Upper lobe of left lung (tissue), 4 donors: Measurements from ENCODE around the gene ZNF740.

Experiments
- CTCF ChIP-seq, 6 experiments: fragments of 450-650 bp in 4 of 6; fragments of 200-600 bp in 2 of 6; sonication (generic) in 2 of 6; IDR thresholded peaks; one replicate each; pipeline ENCODE4 v1.5.1; 2016 to 2019; ENCODE audit warnings: antibody characterized with exemption in 6 of 6
- EP300 ChIP-seq, 4 donors: sonication (generic); formaldehyde crosslinking; IDR thresholded peaks; one replicate each; pipeline ENCODE4 v1.5.1; 2017; ENCODE audit warnings: antibody characterized with exemption in 4 of 4, control low read depth in 2 of 4
- POLR2A ChIP-seq, 4 donors: fragments of 450-650 bp; IDR thresholded peaks; one replicate each; pipeline ENCODE4 v1.5.1; 2016 to 2017; ENCODE audit warnings: antibody characterized with exemption in 4 of 4, mild to moderate bottlenecking in 2 of 4
- POLR2AphosphoS5 ChIP-seq, 2 donors: sonication (generic); formaldehyde crosslinking; IDR thresholded peaks; one replicate each; pipeline ENCODE4 v1.5.1; 2017; ENCODE audit warnings: antibody characterized with exemption in 2 of 2

GRCh38 chr12:53181935-53182334, 1.4 kb downstream of the ZNF740 start:
- TF ChIP-seq CTCF (IDR thresholded peaks at IDR 0.05) (no peak), POLR2AphosphoS5 (IDR thresholded peaks at IDR 0.05) (no peak), EP300 (IDR thresholded peaks at IDR 0.05) (no peak), POLR2A (IDR thresholded peaks at IDR 0.05) (no peak)
